Stimulated activated CD4-positive, alpha-beta T cell treated with anti-CD3 and anti-CD28 coated beads, Interleukin-12 subunit alpha, Interleukin-12 subunit beta, amount 100 ng/mL, for 4 hours (primary cell): ENCODE results near the gene CDK16.

Experiments used
- DNase-seq: peaks from one replicate; pipeline ENCODE4 v3.0.0-alpha.2; 2020

CDK16 gene

GRCh38 chrX:47218280-47218919, at the start of gene CDK16:
CDK16 (plus strand) TSS chrX:47218681; CDS start chrX:47223558, 4,877 bp downstream.
- DNase-seq: peak; percentile 62

GRCh38 chrX:47169273-47169672, 49.2 kb upstream of the CDK16 start:
- no peak for DNase-seq

- no peak for DNase-seq
Observed at GRCh38 chrX:47169726-47170515, 48.6 kb upstream of the CDK16 start.

- no peak for DNase-seq
Observed at GRCh38 chrX:47170861-47171692, 47.4 kb upstream of the CDK16 start.

- DNase-seq: no peak
Observed at GRCh38 chrX:47171996-47172395, 46.5 kb upstream of the CDK16 start.

- no peak for DNase-seq
Observed at GRCh38 chrX:47172549-47172948, 45.9 kb upstream of the CDK16 start.

- DNase-seq: no peak
Observed at GRCh38 chrX:47172971-47173792, 45.3 kb upstream of the CDK16 start.

GRCh38 chrX:47174376-47174775, 44.1 kb upstream of the CDK16 start:
- DNase-seq: no peak

- DNase-seq: no peak
Observed at GRCh38 chrX:47174846-47175587, 43.5 kb upstream of the CDK16 start.

- no peak for DNase-seq
Observed at GRCh38 chrX:47175588-47175980, 42.9 kb upstream of the CDK16 start.

GRCh38 chrX:47176101-47176740, 42.3 kb upstream of the CDK16 start:
- no peak for DNase-seq

GRCh38 chrX:47177079-47177478, 41.4 kb upstream of the CDK16 start:
- DNase-seq: no peak

GRCh38 chrX:47178337-47178736, 40.1 kb upstream of the CDK16 start:
- no peak for DNase-seq

- DNase-seq: no peak
Observed at GRCh38 chrX:47179221-47179927, 39.1 kb upstream of the CDK16 start.

GRCh38 chrX:47179928-47180255, 38.6 kb upstream of the CDK16 start:
- no peak for DNase-seq

GRCh38 chrX:47180346-47180745, 38.1 kb upstream of the CDK16 start:
- no peak for DNase-seq

- no peak for DNase-seq
Observed at GRCh38 chrX:47181301-47181700, 37.2 kb upstream of the CDK16 start.

GRCh38 chrX:47182106-47182700, 36.3 kb upstream of the CDK16 start:
- DNase-seq: no peak

- DNase-seq: no peak
Observed at GRCh38 chrX:47184486-47184885, 34.0 kb upstream of the CDK16 start.

GRCh38 chrX:47185241-47185640, 33.2 kb upstream of the CDK16 start:
- DNase-seq: no peak
